HepG2 (cell line): ENCODE results near the gene PSMD8. TPM values are rescaled to one million over a fixed set of nuclear protein-coding genes. Genes with fewer than 3 reads are reported as not detected.
"Not testable (repeated sequence)": the region's sequence is repeated elsewhere in the genome, so short reads cannot be mapped to it uniquely, and the experiment has no call there.

Experiments used
- ATAC-seq: fragments of 200-7000 bp; cut with Tn5 transposase; 3 replicates; pipeline ENCODE4 v1.9.1; 2020; ENCODE audit warnings: mild to moderate bottlenecking, moderate library complexity
- BruUV-seq: library from RNA; stranded (reverse); fragments of 400-500 nt; replicated peaks from 2 replicates; lab custom pipeline; 2021; lab: Mats Ljungman, UMichigan
- CTCF ChIA-PET: fragments of 300-600 bp; formaldehyde crosslinking; extraction: SDS; loops from one replicate; lab custom pipeline; 2021; ENCODE audit warnings: low total read pairs, inconsistent platforms, low intra/inter-chr PET ratio; lab: Yijun Ruan, JAX
- POLR2A ChIA-PET: fragments of 350-600 bp; sonication (Branson Sonifier 250); formaldehyde crosslinking; loops from one replicate; lab custom pipeline; 2020; ENCODE audit warnings: antibody characterized with exemption, inconsistent platforms; lab: Yijun Ruan, JAX
- DNase-seq: peaks from one replicate; pipeline ENCODE4 v3.0.0-alpha.2; 2015; ENCODE audit warnings: low spot score
- FAIRE-seq: peaks from 3 replicates; lab custom pipeline; 2011; peaks lifted over from hg19 to GRCh38; lab: Jason Lieb, UNC
- H2AFZ ChIP-seq: one replicate; pipeline ENCODE4 v1.6.1; 2011; ENCODE audit warnings: low read length, inconsistent platforms
- H3K27ac ChIP-seq: fragments of 300-600 bp; 3 replicates; pipeline ENCODE4 v1.8.0; 2011; ENCODE audit warnings: mixed run types, mild to moderate bottlenecking, mixed read lengths, low read length, inconsistent platforms; ENCODE audit not compliant: insufficient read depth; ENCODE audit errors: extremely low read length
- H3K27me3 ChIP-seq, 2 experiments: fragments of 200-600 bp in 1 of 2; 2 replicates in 1 of 2; 3 replicates in 1 of 2; pipeline versions ENCODE4 v1.6.0 to v1.8.0; 2011; ENCODE audit warnings: low read length in 2 of 2, mild to moderate bottlenecking in 2 of 2, moderate library complexity in 2 of 2, inconsistent platforms in 1 of 2; ENCODE audit not compliant: insufficient read depth in 2 of 2, control insufficient read depth in 1 of 2
- H3K36me3 ChIP-seq, 2 experiments: fragments of 200-600 bp in 1 of 2; replicated peaks in 1 of 2; 2 replicates in 1 of 2; 3 replicates in 1 of 2; pipeline versions ENCODE4 v1.5.1 to v1.8.0; 2011; ENCODE audit warnings: low read length in 2 of 2, inconsistent platforms in 1 of 2; ENCODE audit not compliant: insufficient read depth in 2 of 2, control insufficient read depth in 1 of 2
- H3K4me1 ChIP-seq: 2 replicates; pipeline ENCODE4 v1.5.1; 2012; ENCODE audit warnings: low read length, inconsistent platforms; ENCODE audit not compliant: insufficient read depth
- H3K4me2 ChIP-seq: 2 replicates; pipeline ENCODE4 v1.6.0; 2011; ENCODE audit warnings: low read depth, low read length, inconsistent platforms
- H3K4me3 ChIP-seq, 3 experiments: fragments of 200-600 bp in 1 of 3; sonication (generic), shearing (Covaris generic) in 1 of 3; replicated peaks in 1 of 3; 2 replicates each; pipeline ENCODE4 v1.5.1; 2011 to 2016; ENCODE audit warnings: low read length in 3 of 3, inconsistent platforms in 2 of 3, low read depth in 2 of 3, mild to moderate bottlenecking in 2 of 3, control low read depth in 1 of 3, mixed read lengths in 1 of 3; ENCODE audit not compliant: insufficient read depth in 1 of 3
- H3K79me2 ChIP-seq: one replicate; pipeline ENCODE4 v1.6.1; 2011; ENCODE audit warnings: low read length, inconsistent platforms; ENCODE audit not compliant: insufficient read depth
- H3K9ac ChIP-seq: 2 replicates; pipeline ENCODE4 v1.6.0; 2011; ENCODE audit warnings: mild to moderate bottlenecking, low read depth, low read length, inconsistent platforms; ENCODE audit not compliant: insufficient read depth
- H3K9me3 ChIP-seq: 2 replicates; pipeline ENCODE4 v1.5.1; 2012; ENCODE audit warnings: mild to moderate bottlenecking, low read length
- H4K20me1 ChIP-seq: 2 replicates; pipeline ENCODE4 v1.6.0; 2011; ENCODE audit warnings: inconsistent platforms, mild to moderate bottlenecking, low read length, moderate library complexity; ENCODE audit not compliant: insufficient read depth
- ETS1 ChIP-seq: sonication (generic); formaldehyde crosslinking; IDR thresholded peaks from 2 replicates; pipeline ENCODE4 v1.4.0; 2020; ENCODE audit warnings: missing genetic modification reagents
- FOXP1 ChIP-seq, 2 experiments: fragments of 450-650 bp in 1 of 2; IDR thresholded peaks; 2 replicates each; pipeline ENCODE4 v1.6.1; 2017 to 2018; ENCODE audit warnings: antibody characterized with exemption in 1 of 2
- NCOA2 ChIP-seq: sonication (generic); formaldehyde crosslinking; IDR thresholded peaks from 2 replicates; pipeline ENCODE4 v1.8.0; 2022; ENCODE audit warnings: inconsistent platforms
- ZNF770 ChIP-seq: sonication (generic); formaldehyde crosslinking; IDR thresholded peaks from 2 replicates; pipeline ENCODE4 v1.5.0; 2020; ENCODE audit warnings: mild to moderate bottlenecking, missing genetic modification reagents
- WGBS: methylation state at CpG from one replicate; pipeline ENCODE4 v1.1.6; 2017; ENCODE audit warnings: low lambda C conversion rate; 5-methylcytosine and 5-hydroxymethylcytosine counted together
- in situ Hi-C: cut with HindIII; loops from 2 replicates; pipeline ENCODE4 v1.10.0; 2017; ENCODE audit warnings: low pct_unique_long_range_greater_than_20kb; ENCODE audit not compliant: extremely low pct_ligation_motif_present
- intact Hi-C: fragments of 100-400 bp; cut with micrococcal nuclease; formaldehyde crosslinking; loops from one replicate; pipeline ENCODE4 v1.10.0; 2022; ENCODE audit not compliant: unreplicated experiment
- polyA plus RNA-seq, 8 experiments: library from polyadenylated mRNA; depleted of rRNA in 3 of 8; stranded (reverse) in 7 of 8; unstranded in 1 of 8; fragments of >200 nt; fragmentation: Illumina TruSeq in 4 of 8; extraction: Trizol in 4 of 8; gene quantifications; 2 replicates each; pipeline versions ENCODE4 v1.2.1 to v1.2.3, GENCODE V29; 2011 to 2016; ENCODE audit warnings: low read depth in 4 of 8, missing spikeins in 1 of 8, mixed read lengths in 1 of 8; ENCODE audit not compliant: insufficient read depth in 1 of 8
- total RNA-seq, 5 experiments: library from RNA; depleted of rRNA; stranded (reverse); fragments of >200 nt; fragmentation: Illumina TruSeq; extraction: Trizol; gene quantifications; 2 replicates each; pipeline ENCODE4 v1.2.3, GENCODE V29; 2016; ENCODE audit warnings: low read depth in 1 of 5

Gene PSMD8
- total and polyA plus RNA-seq, 2 of the 13 experiments (the other 11 are each of a cell fraction or from before 2014, with no cell fraction given), result 162 to 296 TPM

DNA sequence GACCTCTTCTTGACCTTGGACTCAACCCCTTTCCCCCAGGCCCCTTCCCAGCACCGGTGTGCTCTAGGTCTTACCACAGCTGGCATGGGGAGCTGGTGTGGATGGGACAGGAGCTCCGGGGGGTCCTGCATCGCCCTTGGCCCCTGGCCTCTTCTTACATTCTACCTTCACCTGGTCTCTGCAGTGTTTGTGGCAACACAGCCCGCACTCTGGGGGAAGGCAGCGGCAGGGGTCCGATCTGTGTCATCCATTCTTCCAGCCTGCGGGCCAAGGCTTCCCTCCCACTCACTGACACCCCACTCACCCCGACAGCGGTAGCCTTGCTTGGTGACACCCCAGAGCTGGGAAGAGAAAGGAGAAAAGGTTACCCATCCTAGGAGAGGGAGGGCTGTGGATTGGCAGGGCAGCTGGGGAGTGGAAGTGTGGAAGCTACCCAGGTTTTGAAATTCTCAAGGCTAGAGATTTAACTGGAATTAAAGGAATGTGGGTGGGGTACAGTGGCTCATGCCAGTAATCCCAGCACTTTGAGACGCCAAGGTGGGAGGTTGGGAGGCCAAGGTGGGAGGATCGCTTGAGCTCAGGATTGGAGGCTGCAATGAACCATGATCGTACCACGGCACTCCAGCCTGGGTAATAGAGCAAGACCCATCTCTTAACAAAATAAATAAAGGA, 36.8 kb downstream of the PSMD8 start:
- no peak for ATAC-seq
- 68% methylated on average over 12 of the region's 13 CpGs for WGBS
- H3K9ac ChIP-seq, result no peak overlapping the region
- POLR2A ChIA-PET, result no interaction called here
- H3K9me3 ChIP-seq, result no peaks in the 10 kb centered on the region
- TF ChIP-seq ETS1 (CRISPR knock-in tag), result no peak
- no peak for TF ChIP-seq NCOA2 (CRISPR knock-in tag)
- TF ChIP-seq ZNF770 (CRISPR knock-in tag), result peak; percentile 44; the same call in 1 of the 2 replicates
- H2AFZ ChIP-seq, result no peak overlapping the region
- no peak for FAIRE-seq
- in situ Hi-C loops (no loop called here), intact Hi-C loops (no loop called here)
- CTCF ChIA-PET, result no interaction called here
- no peak overlapping the region for H3K27ac ChIP-seq
- H3K4me3 ChIP-seq, result no peak overlapping the region
- no peaks in the 10 kb centered on the region for H3K4me1 ChIP-seq
- no peaks in the 10 kb centered on the region for H4K20me1 ChIP-seq
- no TSS peak for BruUV-seq
- no peaks in the 10 kb centered on the region for H3K79me2 ChIP-seq
- H3K36me3 ChIP-seq, result no peaks in the 10 kb centered on the region
- peaks cover 0 to 7% of the 10 kb centered on the region in 2 experiments; a peak in 1 of 5 replicates for H3K27me3 ChIP-seq
- DNase-seq, result no peak
- H3K4me2 ChIP-seq, result no peak overlapping the region

DNA sequence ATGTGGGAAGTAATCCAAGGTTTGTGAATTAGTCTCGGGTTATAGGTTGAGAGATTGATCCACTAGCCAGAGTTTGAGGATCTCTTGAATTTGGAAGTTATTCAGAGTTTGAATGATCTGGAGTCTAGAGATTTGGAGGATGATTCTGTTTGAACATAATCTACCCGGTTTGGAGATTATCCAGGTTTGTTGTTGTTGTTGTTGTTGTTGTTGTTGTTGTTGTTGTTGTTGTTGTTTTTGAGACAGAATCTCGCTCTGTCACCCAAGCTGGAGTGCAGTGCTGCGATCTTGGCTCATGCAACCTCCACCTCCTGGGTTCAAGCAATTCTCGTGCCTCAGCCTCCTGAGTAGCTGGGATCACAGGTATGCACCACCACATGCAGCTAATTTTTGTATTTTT, 37.5 kb downstream of the PSMD8 start:
- BruUV-seq; H2AFZ ChIP-seq; CTCF ChIA-PET; H3K27ac ChIP-seq; H3K36me3 ChIP-seq; H3K27me3 ChIP-seq; POLR2A ChIA-PET; in situ Hi-C loops; H3K9me3 ChIP-seq; H3K79me2 ChIP-seq; H4K20me1 ChIP-seq; H3K9ac ChIP-seq; H3K4me2 ChIP-seq; H3K4me1 ChIP-seq; H3K4me3 ChIP-seq; FAIRE-seq; ATAC-seq; intact Hi-C loops; DNase-seq; TF ChIP-seq FOXP1 (CRISPR knock-in tag; IDR thresholded peaks at IDR 0.05): not testable (repeated sequence)
- 37% methylated on average over 4 of the region's 5 CpGs for WGBS
- TF ChIP-seq FOXP1 (IDR thresholded peaks at IDR 0.05), result peak; percentile 94
- TF ChIP-seq, all 625 proteins: peak for 1; not testable (repeated sequence) for 624
